GF-D8 (cell line): ENCODE measurements around the gene MRPS26.
"Not testable (repeated sequence)": the region's sequence is repeated elsewhere in the genome, so short reads cannot be mapped to it uniquely, and the experiment has no call there.

Experiments
- DNase-seq: peaks from one replicate; lab custom pipeline; 2025; lab: John Stamatoyannopoulos, UW

Gene MRPS26

GRCh38 chr20:3045816-3046676 lies at the start of gene MRPS26:
TSS of gene MRPS26 (plus strand) at chr20:3046052. CDS start at chr20:3046069, 17 bp downstream.
- peak; percentile 76 for DNase-seq

DNA sequence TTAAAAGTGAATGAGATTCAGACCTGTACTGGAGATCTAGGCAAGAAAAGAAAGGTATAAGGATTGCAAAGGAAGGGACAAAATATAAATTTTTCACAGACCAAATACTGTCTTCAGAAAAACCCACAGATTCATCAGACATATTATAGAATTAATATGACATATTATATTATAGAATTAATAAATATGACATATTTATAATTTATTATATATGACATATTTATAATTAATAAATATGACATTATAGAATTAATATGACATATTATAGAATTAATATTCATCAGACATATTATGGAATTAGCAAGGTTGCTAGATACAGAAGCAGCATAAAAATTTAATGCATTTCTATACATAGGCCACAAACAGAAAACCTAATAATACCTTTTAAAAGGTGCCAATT lies 47.1 kb upstream of the MRPS26 start:
- DNase-seq: no peak

DNA sequence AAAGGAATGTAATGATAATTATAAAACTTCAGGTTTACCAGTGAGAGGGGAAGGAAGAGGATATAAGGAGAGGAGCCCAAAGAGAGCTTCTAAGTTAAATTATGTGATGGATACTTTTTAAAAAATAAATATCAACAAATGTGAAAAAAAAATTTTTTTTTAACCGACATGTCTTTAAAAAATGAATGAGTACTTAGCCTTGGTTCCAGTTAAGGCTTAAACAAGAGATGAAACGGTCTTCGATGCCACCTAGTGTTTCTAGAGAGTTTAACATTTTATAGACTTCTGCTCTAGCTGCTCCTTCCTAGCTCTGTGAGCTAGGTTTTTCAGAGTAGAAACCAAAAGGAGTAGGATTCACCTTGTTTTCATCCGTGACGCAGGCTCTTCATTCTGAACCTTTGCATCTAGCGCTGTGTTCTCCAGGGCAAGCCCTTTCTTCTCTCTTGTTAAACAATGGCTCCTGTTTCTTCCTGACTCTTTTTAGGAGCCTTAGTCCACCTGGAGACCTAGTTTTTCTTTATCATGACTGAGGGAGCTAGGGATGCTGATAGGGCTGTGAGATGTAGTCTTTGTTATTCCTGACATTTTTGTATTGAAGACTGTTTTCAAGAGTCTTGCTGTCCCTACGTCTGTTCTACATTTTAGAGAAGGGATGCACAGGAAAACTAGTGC lies 44.9 kb upstream of the MRPS26 start:
- peak; percentile 34 for DNase-seq

DNA sequence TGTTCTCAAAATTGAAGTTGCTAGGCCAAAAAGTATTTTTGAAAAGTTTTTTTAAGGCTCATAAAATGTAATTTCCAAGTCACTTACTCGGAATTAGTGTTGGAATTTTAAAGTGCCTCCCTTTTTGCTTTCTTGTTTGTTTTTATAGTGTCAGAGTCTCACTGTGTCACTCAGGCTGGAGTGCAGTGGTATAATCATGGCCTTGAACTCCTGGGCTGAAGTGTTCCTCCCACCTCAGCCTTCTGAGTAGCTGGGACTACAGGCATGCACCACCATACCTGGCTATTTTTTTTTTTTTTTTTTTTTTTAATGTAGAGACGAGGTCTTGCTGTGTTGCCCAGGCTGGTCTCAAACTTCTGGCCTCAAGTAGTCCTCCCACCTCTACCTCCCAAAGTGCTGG lies 42.4 kb upstream of the MRPS26 start:
- DNase-seq: no peak

DNA sequence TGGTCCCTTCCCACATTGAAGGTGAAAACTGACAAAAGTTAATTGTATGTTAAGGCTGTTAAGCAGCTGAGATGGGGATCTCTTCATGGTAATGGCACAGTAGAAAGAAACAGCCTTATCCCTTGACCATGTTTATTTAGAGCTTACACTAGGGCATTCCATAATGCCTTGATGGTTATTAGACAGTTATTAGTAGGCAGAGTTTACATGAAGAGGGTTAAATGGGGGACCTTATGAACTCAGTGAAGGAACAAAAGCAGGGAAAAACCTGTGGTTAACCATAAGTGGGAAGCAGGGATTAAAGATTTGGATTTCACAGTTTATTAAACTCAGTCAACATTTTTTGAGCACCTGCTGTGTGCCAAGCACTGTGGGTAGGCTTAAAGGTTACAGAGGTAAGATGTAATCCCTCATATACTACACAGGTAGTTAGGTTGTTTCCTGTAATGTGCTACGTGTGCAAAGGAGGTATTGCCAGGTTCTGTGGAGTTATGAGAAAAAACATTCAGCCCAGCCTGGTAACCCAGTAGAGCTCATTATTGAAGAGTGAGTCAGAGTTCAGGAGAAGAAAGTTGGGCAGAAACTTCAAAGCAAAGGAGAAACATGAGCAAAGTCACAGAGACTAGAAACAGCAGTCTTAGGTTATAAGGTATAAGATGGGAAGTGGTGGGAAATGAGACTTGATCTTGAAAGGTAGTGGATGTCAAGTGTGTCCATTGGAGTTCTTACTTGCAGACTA lies 34.7 kb upstream of the MRPS26 start:
- DNase-seq: no peak

DNA sequence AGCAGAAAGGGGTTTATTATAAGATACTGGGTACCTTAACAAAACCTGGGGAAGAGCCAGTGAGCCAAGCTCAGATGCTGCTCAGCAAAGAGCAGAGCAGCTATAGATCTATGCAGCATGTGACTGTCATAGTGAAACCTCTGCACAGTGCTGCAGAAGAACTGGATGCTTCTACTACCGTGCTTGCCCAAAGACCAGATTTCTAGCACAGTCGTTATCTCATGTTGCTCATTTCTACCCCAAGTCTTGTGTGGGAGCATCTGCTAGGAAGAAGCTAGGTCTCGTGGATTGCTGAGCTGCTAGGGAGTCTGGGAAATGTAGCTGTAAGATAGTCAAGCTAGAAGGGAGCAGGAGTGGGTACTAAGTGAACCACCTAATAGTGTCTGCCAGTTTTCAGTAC lies 34.1 kb upstream of the MRPS26 start:
- no peak for DNase-seq

- no peak for DNase-seq
These were observed 32.1 kb upstream of the MRPS26 start for GRCh38 chr20:3013771-3014170.

- no peak for DNase-seq
These were observed 31.7 kb upstream of the MRPS26 start for GRCh38 chr20:3014179-3014578.

DNA sequence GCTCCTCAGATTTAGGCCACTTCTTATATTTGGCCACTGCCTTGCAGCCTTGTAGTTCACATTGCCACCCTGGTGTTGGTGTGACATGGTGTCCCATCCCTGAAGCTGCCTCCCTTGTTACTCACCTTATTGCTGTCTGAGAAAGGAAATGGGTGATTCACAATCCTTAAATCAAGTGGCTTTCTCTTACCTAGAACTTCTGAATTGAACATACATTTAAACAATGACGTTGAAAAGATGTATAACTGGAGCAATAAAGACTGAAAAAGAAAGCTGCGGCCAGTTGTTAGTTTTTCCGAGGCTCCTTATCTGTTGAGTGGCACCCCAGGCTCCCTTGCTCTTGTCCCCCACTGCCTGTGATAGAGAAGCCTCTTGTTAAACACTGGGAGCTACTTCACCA lies 31.2 kb upstream of the MRPS26 start:
- no peak for DNase-seq

- not testable (repeated sequence) for DNase-seq
These were observed 30.6 kb upstream of the MRPS26 start for GRCh38 chr20:3015302-3015701.

DNA sequence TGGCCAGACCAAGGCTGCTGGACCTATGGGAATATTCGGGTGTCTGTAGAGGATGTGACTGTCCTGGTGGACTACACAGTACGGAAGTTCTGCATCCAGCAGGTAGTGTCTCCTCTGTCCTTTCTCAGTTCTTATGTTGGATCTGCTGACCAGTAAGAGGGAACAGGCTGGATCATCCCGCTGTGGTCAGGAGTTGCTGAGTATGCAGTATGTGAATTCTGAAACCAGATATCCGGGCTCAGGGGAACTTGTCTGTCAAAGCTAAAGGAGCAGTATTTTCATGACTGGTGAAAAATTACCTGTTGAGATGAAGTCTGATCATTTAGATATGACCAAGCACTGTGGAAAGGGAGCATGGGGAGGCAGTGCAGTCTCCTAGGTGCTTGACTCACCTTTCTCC lies 24.5 kb upstream of the MRPS26 start:
- no peak for DNase-seq

- no peak for DNase-seq
These were observed 24.1 kb upstream of the MRPS26 start for GRCh38 chr20:3021777-3022176.

GRCh38 chr20:3022559-3023490 lies 23.0 kb upstream of the MRPS26 start:
- not testable (repeated sequence) for DNase-seq

DNA sequence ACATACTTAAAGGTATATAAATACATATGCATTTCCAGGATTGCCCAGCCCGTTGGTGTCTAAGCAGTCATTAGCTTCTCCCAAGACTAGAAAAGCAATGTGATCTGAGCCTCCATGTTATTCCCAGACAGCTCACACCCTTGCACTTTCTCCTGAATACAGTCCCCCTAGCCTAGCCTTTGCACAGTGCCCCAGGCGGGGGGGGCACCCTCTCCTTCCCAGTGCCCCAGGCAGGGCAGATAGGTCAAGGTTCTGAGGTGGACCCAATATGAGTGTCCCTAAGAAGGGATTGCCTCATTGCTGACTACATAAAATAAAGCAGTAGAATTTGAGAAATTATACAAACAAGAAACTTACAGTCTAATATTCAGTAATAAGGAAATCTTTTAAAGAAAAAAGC lies 17.9 kb upstream of the MRPS26 start:
- no peak for DNase-seq

- no peak for DNase-seq
These were observed 14.2 kb upstream of the MRPS26 start for GRCh38 chr20:3031524-3032147.

DNA sequence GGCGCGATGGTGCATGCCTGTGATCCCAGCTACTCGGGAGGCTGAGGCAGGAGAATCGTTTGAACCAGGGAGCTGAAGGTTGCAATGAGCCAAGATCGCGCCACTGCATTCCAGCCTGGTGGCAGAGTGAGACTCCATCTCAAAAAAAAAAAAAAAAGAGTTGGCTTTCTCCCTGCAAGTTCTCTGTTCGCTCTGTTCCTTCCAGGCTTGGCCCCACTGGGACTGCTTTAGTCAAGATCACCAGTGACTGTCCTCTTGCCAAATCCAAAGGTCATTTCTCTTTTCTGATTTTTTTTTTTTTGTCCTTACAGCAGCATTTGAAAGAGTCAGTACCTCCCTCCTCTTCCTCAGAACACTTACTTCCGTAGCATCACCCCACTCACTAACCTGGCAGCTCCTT lies 13.2 kb upstream of the MRPS26 start:
- DNase-seq: no peak

DNA sequence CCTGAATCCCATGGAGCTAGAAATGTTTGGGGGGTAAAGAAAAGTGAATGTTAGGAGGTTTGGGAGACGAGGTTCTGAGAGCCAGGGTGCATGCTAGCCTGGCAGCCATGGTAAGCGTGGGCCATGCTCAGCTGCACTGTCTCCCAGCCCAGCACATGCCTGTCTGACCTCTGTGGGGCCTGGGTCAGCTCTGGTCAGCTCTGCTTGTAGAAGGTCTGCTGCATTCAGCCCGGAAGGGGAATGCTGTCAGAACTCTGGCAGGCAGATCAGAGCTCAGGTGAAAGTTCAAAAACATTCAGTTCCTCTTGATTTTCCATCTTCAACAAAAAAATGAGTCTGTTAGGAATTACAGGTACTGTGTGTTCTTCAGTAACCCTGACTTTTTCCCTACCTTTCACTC lies 8.2 kb upstream of the MRPS26 start:
- no peak for DNase-seq

GRCh38 chr20:3038454-3038853 lies 7.4 kb upstream of the MRPS26 start:
- DNase-seq: no peak

GRCh38 chr20:3039426-3039825 lies 6.4 kb upstream of the MRPS26 start:
- DNase-seq: no peak

DNA sequence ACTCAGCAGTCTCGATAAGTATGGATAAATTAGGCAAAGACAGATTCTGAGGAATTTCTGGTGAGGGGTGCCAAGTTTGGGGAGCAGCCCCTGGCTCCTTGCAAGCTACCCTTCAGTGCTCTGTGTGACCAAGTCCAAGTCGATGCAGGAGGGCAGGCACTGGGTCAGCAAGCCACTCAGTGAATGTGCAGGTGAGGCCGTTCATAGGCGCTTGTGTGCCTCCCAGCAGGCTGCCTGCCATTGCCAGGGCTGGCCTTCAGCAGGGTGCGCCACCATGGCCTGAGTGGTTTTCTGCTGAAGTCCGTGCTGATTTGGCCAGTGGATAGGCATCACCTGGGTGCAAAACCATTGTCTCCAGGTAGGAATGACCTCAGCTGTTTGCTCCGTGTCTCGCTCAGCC lies 5.8 kb upstream of the MRPS26 start:
- no peak for DNase-seq

- no peak for DNase-seq
These were observed 3.9 kb upstream of the MRPS26 start for GRCh38 chr20:3041854-3042409.
